SK-N-MC (cell line): ENCODE results near the gene BOLL.
A peak's percentile ranks its signal among the peaks of the same experiment; 100 is the strongest.

ENCODE experiments used
- DNase-seq: peaks from one replicate; pipeline ENCODE4 v3.0.0-alpha.2; 2011; ENCODE audit warnings: low read depth, low spot score
- H3K27ac ChIP-seq: fragments of 200-600 bp; sonication (generic); 2 replicates; pipeline ENCODE4 v1.5.1; 2016; ENCODE audit warnings: mixed run types
- H3K36me3 ChIP-seq: fragments of 200-600 bp; sonication (generic); 2 replicates; pipeline ENCODE4 v1.6.1; 2017; ENCODE audit warnings: antibody characterized with exemption, low read length, mixed read lengths; ENCODE audit not compliant: insufficient read depth
- H3K4me3 ChIP-seq: fragments of 200-600 bp; sonication (generic); 2 replicates; pipeline ENCODE4 v1.5.1; 2016
- H3K9ac ChIP-seq: fragments of 200-600 bp; sonication (generic); 2 replicates; pipeline ENCODE4 v1.8.0; 2017; ENCODE audit warnings: mixed run types, mixed read lengths; ENCODE audit not compliant: insufficient read length
- H3K9me3 ChIP-seq: fragments of 200-600 bp; sonication (generic); 2 replicates; pipeline ENCODE4 v1.6.1; 2017; ENCODE audit warnings: low read depth, mild to moderate bottlenecking, antibody characterized with exemption, low read length, moderate library complexity, mixed read lengths
- EZH2 ChIP-seq: fragments of 200-600 bp; sonication (generic); IDR thresholded peaks from one replicate; pipeline ENCODE4 v1.6.1; 2017; ENCODE audit warnings: antibody characterized with exemption
- FOXP2 ChIP-seq: optimal IDR thresholded peaks from 2 replicates; pipeline ENCODE3; 2011; ENCODE audit warnings: mild to moderate bottlenecking, moderate library complexity; ENCODE audit not compliant: insufficient read depth; ENCODE audit errors: extremely low read length, control extremely low read depth
- POLR2AphosphoS5 ChIP-seq: IDR thresholded peaks from 2 replicates; pipeline ENCODE4 v1.6.1; 2012; ENCODE audit warnings: mild to moderate bottlenecking, low read depth, low read length, borderline replicate concordance

The BOLL gene

GRCh38 chr2:197810491-197810890 lies 25.4 kb upstream of the BOLL start:
- Histone ChIP-seq H3K36me3 (no peaks in the 10 kb centered on the region), H3K4me3 (no peak overlapping the region), H3K27ac (no peak overlapping the region), H3K9ac (no peak overlapping the region), H3K9me3 (no peaks in the 10 kb centered on the region)
- no peak for TF ChIP-seq POLR2AphosphoS5
- no peak for TF ChIP-seq EZH2
- TF ChIP-seq FOXP2 = no peak
- DNase-seq = no peak

DNA sequence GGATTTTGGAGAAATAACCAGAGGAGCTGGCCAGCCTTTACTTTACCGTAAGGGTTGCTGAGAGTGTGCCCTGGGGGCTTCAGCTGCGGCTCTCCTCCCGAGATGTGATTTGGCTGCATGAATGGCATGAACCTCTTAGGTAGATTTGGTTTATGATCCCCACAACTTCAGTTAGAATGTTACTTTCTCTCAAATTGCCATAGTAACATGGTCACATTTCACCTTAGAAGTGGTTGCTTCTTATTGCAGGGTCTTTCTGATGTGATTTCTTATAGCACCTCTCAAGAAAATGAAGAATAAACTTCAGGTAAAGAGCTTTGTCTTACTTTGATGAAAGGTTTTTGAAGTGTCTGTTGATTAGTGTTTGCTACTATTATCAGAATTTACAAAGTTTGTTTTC lies 24.9 kb upstream of the BOLL start:
- no peak overlapping the region for H3K27ac ChIP-seq
- TF ChIP-seq FOXP2 (no peak), POLR2AphosphoS5 (no peak), EZH2 (no peak)
- H3K36me3 ChIP-seq = no peaks in the 10 kb centered on the region
- no peak overlapping the region for H3K9ac ChIP-seq
- no peak overlapping the region for H3K4me3 ChIP-seq
- DNase-seq = no peak
- H3K9me3 ChIP-seq = no peaks in the 10 kb centered on the region

DNA sequence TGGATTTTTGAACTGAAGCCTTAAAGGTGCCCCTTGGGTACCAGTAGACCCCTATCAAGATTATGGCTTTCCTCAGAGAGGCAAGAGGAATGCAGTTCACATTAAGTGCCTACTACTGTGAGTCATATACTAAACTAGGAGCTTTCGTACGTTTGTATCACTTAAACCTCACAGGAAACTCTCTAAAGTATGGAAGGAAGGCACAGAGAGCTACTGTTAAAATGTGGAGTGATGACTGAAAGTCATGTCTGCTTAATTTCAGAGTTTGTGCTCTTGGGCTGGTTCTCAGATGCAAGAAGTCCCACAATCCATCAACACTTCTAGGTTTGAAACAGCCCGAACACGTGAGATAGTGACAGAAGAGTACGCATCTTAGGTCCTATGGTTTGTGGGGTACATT lies 23.9 kb upstream of the BOLL start:
- H3K36me3 ChIP-seq = no peaks in the 10 kb centered on the region
- TF ChIP-seq POLR2AphosphoS5 = no peak
- no peak for TF ChIP-seq FOXP2
- TF ChIP-seq EZH2 = no peak
- no peak overlapping the region for H3K4me3 ChIP-seq
- DNase-seq = no peak
- no peak overlapping the region for H3K27ac ChIP-seq
- H3K9me3 ChIP-seq = no peaks in the 10 kb centered on the region
- H3K9ac ChIP-seq = no peak overlapping the region

- Histone ChIP-seq H3K36me3 (no peaks in the 10 kb centered on the region), H3K9ac (no peak overlapping the region), H3K27ac (no peak overlapping the region), H3K4me3 (no peak overlapping the region), H3K9me3 (no peaks in the 10 kb centered on the region)
- DNase-seq = no peak
- TF ChIP-seq FOXP2 = no peak
These were observed 20.9 kb upstream of the BOLL start for GRCh38 chr2:197805715-197806633.

DNA sequence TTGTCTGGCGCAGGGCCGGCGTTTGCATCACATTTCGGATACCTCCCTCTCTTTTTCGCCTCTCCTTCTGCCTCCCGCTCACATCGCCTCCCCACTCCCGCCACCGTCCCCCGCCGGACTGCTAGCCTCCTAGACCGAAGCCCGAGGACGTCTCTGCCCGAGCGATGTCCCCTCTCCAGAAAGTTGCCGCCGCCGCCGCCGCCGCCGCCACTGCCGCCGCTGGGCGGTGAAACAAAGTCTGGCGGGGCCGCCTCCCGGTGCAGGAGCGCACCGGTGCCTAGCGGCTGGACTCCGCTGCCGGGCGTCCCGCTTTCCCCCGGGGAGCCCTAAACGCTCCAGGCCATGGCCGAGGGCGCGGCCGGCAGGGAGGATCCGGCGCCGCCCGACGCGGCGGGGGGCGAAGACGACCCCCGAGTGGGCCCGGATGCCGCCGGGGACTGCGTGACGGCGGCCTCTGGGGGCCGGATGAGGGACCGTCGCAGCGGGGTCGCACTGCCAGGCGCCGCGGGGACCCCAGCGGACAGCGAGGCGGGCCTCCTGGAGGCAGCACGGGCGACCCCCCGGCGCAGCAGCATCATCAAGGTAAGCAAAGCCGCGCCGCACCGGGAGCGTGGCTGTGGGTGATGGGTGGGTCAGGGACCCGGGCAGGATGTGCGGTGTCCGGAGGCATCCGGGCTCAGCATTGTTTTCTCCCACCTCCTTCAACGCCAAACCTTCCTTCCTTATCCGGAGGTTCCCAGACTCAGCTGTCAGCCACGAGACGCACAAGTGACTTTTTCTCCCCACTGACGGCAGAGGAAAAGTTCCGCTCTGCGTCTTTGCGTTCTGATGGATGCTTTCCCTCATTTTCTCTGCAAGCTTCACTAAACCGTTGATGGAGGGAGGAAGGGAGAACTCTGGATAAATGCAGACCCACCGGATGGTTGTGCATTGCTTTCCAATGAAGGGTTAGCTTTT lies 19.9 kb upstream of the BOLL start:
- TF ChIP-seq POLR2AphosphoS5 = no peak
- TF ChIP-seq FOXP2 = no peak
- TF ChIP-seq EZH2 = no peak
- DNase-seq = no peak
- Histone ChIP-seq H3K9ac (no peak overlapping the region), H3K4me3 (peak overlapping the region; percentile 82), H3K36me3 (no peaks in the 10 kb centered on the region), H3K9me3 (no peaks in the 10 kb centered on the region), H3K27ac (no peak overlapping the region)

GRCh38 chr2:197804049-197804757 lies 19.1 kb upstream of the BOLL start, which contains the start of gene PLCL1:
Gene PLCL1 (plus strand): TSS chr2:197804593.
- H3K9ac ChIP-seq = no peak within 1 kb of the TSS
- H3K27ac ChIP-seq = no peak within 1 kb of the TSS
- peak within 1 kb of the TSS; percentile 82 for H3K4me3 ChIP-seq
- DNase-seq = no peak
- TF ChIP-seq EZH2 (no peak), POLR2AphosphoS5 (no peak), FOXP2 (no peak)
- H3K36me3 ChIP-seq = no peaks in the 10 kb centered on the region
- H3K9me3 ChIP-seq = no peaks in the 10 kb centered on the region

- Histone ChIP-seq H3K4me3 (no peak overlapping the region), H3K9ac (no peak overlapping the region), H3K9me3 (no peaks in the 10 kb centered on the region), H3K27ac (no peak overlapping the region), H3K36me3 (no peaks in the 10 kb centered on the region)
- no peak for TF ChIP-seq FOXP2
- no peak for TF ChIP-seq POLR2AphosphoS5
- no peak for TF ChIP-seq EZH2
- DNase-seq = no peak
These were observed 17.9 kb upstream of the BOLL start for GRCh38 chr2:197803033-197803444.
